GM18907 (cell line): ENCODE results near the gene GALNT18.

Experiments used
- ATAC-seq: cut with Tn5 transposase; IDR thresholded peaks from one replicate; pipeline ENCODE4 v1.9.1; 2021; ENCODE audit warnings: mild to moderate bottlenecking, moderate library complexity; ENCODE audit not compliant: unreplicated experiment

The GALNT18 gene

DNA sequence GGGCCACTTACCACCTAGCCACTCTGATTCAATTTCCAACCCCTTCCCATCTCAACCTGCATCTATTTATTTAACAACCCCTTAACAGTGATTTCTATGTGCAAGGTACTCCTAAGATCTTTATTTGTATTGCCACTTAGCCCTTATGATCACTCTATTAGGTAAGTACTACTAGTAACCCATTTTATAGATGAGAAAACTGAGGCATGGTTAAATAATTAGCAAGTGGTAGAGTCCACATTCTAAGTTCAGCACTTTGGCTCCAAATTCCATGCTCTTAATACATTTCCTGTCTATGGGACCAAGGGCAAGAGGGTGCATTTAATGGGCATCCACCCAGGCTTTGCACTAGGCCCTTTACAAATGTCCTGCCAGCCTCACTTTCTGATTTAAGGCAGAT lies 230.6 kb downstream of the GALNT18 start:
- no peak for ATAC-seq

- ATAC-seq: no peak
Observed at GRCh38 chr11:11390068-11390771, 231.6 kb downstream of the GALNT18 start.

DNA sequence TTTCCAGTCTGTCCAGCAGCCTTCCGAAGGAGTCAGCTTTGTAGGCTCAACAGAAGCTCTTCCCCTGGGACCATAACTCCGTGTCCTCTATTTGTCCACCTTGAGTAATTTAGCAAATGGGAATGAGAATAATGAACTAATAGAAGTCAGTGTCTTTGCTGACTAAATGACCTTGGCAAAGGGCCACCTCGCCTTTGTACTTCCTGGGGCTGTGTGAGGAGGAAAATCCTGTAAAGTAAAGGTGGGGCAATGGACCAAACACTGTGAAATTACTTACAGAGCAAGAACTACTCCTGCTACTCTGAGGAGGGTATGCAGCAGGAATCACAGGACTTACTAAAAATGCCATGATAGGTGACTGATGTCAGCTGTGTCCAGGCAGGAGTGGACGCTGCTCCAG lies 232.6 kb downstream of the GALNT18 start:
- ATAC-seq: no peak

DNA sequence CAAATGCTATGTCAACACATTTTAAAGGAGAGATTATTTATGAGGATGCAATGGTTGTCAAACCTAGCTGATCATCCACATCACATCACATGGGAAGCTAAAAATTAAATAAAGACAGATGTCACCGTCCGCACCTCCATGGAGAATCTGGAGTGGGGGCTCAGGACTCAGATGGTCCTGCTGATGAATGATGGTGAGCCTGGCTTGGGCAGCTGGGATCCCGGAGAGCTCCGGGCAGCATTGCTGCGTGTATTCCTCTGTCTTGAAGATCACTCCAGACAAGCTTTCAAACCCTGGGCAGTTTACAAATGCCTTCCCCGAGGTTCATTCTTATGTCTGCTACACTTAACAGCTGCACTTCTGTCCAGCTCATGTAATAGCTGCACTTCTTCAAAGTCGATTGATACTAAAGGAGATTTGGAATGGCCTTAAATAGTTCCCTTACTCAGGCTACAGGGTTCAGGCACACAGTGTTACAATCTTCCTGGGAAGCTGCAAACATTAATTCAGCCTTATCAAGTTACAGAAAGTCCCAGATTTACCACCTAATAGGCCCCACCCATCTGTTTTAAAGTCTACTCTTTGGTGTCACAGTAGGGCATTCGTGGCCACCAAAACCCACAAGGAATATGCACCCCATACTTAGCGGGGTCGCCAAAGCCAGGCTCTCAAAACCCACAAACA lies 234.0 kb downstream of the GALNT18 start:
- no peak for ATAC-seq

DNA sequence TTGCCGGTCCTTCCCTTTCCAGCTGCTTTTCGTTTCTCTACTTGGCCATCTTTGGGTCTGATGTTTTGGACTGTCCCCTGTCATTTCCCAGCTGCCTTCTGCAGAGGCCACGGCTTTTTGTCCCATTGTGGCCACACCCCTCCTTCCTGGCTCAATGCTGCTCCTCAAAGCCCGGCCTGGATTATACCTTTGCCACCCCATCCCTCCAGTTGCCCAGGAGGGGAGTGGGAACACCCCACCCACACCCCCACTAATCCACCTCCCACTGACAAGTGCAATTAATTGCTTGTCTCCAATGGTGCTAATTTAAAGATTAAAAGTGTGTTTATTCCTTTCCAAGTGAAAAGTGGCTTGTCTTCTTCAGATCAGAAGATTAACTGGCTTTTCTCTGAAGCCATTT lies 234.6 kb downstream of the GALNT18 start:
- no peak for ATAC-seq

GRCh38 chr11:11384829-11385228 lies 237.0 kb downstream of the GALNT18 start:
- no peak for ATAC-seq

DNA sequence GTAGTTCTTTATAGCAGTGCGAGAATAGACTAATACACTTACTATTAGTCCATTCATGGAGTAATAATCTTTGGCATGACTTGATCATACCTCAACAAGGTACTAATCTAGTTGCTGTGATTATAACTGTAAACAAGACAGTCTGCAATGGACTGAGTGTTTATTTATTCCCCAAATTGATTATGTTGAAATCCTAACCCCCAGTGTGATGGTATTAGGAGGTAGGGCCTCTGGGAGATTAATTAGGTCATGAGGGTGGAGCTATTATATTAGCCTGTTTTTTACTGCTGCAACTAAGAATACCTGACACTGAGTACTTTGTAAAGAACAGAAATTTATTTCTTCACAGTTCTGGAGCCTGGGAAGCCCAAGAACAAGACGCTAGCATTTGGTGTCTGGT lies 237.8 kb downstream of the GALNT18 start:
- ATAC-seq: no peak

GRCh38 chr11:11382858-11383532 lies 238.8 kb downstream of the GALNT18 start:
- no peak for ATAC-seq

DNA sequence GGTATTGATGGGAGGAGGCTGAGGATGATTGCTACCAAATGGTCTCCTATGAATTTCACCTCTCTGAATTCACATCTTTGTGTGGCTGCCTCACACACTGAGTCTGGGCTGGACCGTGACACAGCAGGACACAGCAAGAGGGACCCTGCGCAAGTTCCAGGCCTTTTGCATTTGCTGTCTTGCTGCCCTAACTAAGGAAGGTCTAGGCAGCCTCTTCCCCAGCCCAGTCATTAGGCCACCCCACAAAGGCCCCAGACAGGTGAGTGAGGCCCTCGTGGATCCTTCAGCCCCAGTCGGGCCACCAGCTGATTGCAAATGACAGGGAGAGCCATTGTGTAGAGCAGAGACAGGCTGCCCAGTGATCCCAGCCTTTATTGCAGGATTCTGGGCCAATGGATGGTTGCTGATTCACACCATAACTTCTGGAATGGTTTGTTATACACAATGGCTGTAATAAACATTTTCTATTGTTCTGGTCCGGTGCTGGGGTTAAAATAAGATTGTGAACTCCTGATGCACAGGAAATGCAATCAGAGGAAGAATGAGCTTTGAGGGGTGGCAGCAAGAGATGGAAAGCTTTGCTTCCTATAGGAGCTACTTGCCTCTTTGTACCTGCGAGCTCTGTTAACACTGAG lies 240.2 kb downstream of the GALNT18 start:
- no peak for ATAC-seq

DNA sequence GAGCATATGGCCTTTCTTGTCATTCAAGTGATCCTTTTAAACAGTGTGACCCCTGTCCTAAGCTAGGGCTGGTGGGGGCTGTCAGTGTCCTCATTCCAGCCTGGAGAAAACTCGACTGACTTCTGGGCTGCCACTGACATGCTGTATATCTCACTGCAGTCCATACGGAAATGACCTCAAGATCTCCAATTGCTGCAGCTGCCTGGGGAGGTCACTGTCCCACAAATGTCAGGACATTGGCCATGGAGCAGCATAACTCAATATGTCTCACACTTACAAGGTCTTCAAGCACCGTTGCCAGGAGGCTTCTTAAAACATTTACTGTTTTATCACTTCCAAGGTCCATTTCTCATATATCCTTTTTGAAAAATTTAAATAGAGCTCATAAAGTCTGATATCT lies 240.9 kb downstream of the GALNT18 start:
- no peak for ATAC-seq

- ATAC-seq: no peak
Observed at GRCh38 chr11:11380340-11380739, 241.5 kb downstream of the GALNT18 start.

- no peak for ATAC-seq
Observed at GRCh38 chr11:11379661-11380060, 242.1 kb downstream of the GALNT18 start.

DNA sequence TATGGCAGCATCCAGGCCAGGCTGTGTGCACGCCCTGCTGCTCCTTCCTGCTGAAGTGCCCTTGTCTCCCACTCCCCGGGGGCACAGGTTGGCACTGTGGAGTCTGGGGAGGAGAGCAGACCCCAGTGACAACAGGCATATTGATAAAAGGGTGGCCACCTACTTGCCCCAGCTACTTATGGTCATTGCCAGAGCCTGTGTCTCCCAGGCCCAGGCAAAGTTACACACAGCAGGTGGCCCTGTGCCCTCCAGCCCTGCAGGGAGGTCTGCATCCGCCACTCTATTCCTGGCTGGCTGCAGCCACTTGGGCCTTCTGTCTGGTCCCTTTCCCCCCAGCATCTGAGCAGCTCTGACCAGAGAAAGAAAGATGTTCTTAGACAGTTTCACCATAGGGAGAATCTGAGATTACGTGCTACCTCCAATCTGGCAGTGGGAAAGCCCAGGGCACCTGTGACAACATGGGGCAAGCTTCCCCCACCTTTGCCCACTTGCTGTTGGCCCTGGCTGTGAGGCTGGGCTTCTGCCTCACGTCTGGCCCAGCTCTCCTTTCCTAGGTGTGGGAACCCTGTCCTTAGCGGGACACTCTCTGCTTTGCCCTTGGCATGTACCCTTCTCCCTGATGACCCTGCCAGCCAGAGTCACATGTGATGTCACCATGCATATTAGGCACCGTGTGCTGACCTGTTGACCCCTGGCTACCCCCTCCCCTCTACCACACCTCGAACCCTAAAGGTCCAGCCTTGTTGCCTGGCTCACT lies 243.4 kb downstream of the GALNT18 start:
- no peak for ATAC-seq

DNA sequence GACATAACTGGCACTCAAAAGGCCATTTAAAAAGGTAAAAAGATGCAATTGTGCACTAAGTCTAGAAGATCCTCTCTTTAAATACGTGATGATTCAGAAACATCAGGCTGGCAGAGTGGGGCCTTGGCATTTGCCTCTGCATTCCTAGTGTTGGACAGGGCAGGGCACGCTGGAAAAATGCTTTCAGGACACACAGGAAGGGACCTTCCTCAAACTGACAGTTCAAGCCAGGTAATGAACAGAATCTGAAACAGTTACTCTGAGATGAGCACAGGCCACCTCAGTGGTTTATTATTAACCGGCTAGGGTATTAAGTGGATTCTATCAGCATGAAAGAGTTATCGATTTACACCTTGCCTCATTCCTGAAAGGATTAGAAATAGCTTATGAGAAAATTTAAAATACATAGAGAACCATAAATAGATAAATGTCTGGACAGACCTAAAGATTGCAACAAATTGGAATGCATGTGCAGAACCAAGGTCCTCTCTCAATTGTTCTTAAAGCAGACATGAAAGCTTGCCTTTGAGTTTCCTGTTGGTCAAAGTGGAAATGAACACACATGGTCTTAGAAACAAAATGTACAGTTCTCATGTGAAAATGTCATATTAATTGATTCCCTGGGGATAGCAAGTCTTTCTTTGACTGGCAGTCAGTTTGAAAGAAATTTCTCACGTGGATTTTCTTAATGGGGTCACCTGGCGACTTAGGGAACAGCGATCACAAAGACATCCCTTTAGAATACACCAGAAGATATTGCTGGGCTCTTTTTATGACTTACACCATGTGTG lies 247.3 kb downstream of the GALNT18 start:
- peak; percentile 85 for ATAC-seq

- ATAC-seq: no peak
Observed at GRCh38 chr11:11373934-11374333, 247.9 kb downstream of the GALNT18 start.

GRCh38 chr11:11372461-11372860 lies 249.3 kb downstream of the GALNT18 start:
- ATAC-seq: no peak

GRCh38 chr11:11370962-11371303 lies 250.9 kb downstream of the GALNT18 start:
- no peak for ATAC-seq

DNA sequence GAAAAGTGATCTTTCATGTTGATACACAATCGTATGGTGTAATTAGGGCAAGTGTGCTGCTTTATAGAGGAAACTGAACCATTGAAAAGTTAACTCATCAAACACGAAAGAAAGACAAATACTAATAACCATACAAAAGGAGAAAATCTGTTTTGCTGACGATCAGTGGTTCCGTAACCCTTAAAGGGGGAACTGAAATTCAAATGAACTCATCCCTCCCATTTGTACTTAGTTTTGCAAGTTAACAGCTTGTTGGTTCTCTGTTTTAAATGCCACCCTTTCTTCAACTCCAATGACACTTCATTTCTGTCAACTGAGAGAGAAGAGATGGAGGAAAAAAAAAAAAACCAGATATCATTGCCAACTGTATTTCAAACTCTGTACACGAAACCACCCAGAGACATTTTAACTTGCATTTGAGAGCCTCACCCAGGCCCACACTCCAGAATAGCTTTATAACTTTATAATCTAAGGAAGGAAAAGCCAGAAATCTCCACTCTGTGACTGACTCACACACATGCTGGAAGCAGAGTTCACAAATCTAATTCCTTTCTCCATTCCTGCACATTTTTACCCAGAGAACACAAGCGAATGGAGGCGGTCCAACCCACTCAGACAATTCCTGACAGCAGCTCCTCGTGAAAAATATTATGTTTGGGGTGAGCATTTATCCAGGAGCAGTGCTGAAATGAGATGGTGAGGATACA lies 251.4 kb downstream of the GALNT18 start:
- ATAC-seq: no peak

- no peak for ATAC-seq
Observed at GRCh38 chr11:11366793-11367192, 255.0 kb downstream of the GALNT18 start.

DNA sequence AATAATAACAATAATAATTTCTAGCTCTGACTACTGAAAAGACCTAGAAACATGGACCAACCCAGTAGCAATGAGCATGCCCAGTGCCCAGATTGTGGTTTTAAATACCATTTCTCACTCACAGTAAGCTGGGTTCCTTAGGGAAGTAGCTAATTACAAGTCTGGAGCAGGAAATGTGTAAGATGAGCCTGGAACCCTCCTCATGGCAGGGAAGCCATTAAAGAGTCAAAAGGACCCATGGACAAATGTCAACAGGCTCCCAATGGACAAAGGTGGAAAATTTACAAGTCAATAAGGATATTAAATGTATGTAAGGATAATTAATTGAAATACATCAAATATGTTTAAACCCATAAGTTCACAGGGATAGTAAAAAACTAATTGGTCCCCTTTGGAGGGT lies 258.1 kb downstream of the GALNT18 start:
- no peak for ATAC-seq
